ENCODE data around the gene KATNA1.

The KATNA1 gene

DNA sequence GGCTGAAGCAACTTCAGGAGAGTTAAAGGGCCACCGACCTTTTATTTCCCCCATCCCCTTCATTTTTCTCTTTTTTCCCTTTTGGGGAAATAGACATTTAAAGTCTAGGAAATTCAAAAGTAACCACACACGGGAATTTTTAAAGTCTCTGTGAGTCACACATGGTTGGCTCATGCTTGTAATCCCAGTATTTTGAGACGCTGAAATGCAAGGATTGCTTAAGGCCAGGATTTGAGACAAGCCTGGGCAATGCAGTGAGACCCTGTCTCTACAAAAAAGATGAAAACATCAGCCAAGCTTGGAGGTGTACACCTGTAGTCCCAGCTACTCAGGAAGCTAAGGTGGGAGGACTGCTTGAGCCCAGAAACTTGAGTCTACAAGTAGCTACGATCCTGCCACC lies 34.2 kb downstream of the KATNA1 start:
- no peak overlapping the region for H3K4me3 ChIP-seq (ENCODE audit: low read depth, low read length)

DNA sequence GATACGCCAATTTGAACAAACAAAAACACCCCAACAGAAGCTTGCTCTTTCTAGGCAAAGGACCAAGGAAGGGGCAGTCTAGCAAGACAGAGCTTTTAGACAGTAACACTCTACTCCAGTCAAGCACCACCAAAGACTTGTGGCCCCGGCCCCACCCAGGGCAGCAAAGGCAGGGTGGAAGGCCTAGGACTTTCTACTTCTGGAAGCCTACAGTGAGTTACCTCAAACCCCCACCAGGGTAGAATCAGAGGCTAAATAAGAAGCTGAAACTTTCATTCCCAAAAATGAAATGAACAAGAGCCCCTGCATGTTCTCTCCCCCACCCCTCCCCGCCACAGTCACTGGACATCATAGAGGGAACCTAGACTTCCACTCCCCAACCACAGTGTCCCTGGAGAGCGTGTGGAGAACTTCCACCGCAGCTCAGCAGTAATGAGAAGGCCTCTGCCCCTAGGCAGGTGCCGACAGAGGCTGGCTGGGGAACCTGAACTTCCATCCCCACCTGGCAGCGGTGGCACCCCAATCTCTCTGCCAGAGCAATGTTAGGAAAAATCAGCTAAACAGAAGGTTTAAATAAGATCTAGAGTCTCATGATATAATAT lies 40.0 kb downstream of the KATNA1 start:
- no peak overlapping the region for H3K4me3 ChIP-seq (ENCODE audit: low read depth, low read length)

DNA sequence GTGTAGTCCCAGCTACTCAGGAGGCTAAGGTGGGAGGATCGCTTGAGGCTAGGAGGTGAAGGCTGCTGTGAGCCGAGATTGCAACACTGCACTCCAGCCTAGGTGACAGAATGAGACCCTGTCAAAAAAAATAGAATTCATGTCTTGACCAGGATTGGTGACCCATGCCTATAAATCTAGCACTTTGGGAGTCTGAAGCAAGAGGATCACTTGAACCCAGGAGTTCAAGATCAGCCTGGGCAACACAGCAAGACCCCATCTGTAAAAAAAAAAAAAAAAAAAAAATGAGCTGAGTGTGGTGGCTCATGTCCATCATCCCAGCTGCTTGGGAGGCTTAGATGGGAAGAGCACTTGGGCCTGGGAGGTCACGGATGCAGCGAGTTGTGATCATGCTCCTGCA lies 48.0 kb downstream of the KATNA1 start:
- H3K4me3 ChIP-seq (ENCODE audit: low read depth, low read length): no peak overlapping the region

DNA sequence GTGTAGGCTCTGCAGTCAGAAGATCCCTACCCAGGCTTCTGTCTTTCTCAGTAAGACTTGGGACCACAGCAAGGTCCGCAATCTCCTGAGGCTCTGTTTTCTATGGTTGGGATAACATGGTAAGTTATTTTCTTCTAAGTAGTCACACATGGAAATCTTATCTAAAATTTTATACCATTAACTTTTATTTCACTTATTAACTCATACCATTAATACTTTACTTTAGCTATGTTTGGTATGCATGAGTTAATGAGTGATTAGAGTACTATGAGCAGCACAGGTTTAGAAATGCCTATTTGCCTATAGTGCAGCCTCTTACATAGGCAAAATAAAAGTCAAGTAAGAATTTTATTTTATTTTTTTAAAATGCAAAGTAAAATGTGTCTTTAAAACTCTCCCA lies 55.1 kb downstream of the KATNA1 start:
- no peak overlapping the region for H3K4me3 ChIP-seq (ENCODE audit: low read depth, low read length)

DNA sequence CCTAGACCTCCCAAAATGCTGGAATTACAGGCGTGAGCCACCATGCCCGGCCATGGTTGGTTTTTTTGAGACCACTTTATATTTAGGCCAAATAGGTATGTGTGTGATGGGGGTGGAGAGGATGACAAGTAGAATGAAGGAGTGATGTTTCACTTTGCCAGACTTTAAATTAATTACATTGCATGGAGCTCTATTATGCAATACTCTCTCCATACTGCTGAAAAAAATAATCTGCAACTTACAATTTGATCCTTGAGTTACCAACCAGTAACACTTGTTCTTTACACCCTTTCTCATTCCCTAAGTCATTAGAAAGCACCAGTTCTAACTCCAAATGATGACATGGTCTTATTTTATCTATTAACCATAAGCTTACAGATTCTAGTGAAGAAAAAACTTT lies 55.5 kb downstream of the KATNA1 start:
- H3K4me3 ChIP-seq (ENCODE audit: low read depth, low read length): no peak overlapping the region

DNA sequence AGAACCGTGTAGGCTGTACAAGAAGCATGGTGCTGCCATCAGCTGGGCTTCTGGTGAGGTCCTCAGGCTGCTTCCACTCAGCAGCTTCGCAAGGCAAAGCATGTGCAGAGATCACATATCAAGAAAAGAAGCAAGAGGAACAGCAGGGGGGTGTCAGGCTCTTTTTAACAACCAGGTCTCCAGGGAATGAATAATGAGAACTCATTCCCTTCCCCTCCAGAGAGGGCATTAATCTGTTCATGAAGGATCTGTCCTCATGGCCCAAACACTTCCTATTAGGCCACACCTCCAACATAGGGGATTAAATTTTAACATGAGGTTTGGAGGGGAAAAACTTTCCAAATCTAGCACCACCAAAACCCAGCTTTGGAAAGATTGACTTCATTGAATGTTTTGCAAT lies 62.4 kb downstream of the KATNA1 start:
- H3K4me3 ChIP-seq (ENCODE audit: low read depth, low read length): no peak overlapping the region

DNA sequence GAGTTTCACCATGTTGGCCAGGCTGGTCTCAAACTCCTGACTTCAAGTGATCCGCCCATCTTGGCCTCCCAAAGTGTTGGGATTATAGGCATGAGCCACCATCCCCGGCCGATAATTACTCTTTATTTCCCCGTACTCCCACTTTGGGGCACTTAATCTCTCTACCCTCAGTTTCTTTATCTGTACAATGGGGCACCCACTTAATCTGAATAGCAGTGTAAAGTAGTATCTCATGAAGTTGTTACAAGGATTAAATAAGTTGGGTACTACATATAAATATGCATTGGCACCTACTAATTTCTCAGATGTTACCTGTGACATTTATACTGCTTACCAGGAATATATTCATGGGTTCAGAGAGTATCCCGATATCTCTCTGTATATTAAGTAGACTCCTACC lies 67.2 kb downstream of the KATNA1 start:
- H3K4me3 ChIP-seq (ENCODE audit: low read depth, low read length): no peak overlapping the region

DNA sequence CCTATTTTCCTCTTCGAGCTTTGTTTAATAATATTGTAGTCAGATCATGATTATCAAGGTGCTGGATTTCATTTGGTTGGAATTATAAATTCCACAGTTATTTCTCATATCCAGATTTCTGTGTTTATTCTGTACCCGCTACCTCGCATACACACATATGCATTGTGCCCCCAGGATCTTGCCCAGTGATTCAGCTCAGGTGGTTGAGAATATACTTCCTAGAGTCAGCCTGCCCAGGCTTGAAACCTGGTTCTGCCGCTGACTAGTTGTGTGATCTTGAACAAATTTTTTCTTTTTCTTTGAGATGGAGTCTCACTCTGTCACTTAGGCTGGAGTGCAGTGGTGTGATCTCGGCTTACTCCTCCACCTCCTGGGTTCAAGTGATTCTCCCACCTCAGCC lies 67.6 kb downstream of the KATNA1 start:
- no peak overlapping the region for H3K4me3 ChIP-seq (ENCODE audit: low read depth, low read length)

DNA sequence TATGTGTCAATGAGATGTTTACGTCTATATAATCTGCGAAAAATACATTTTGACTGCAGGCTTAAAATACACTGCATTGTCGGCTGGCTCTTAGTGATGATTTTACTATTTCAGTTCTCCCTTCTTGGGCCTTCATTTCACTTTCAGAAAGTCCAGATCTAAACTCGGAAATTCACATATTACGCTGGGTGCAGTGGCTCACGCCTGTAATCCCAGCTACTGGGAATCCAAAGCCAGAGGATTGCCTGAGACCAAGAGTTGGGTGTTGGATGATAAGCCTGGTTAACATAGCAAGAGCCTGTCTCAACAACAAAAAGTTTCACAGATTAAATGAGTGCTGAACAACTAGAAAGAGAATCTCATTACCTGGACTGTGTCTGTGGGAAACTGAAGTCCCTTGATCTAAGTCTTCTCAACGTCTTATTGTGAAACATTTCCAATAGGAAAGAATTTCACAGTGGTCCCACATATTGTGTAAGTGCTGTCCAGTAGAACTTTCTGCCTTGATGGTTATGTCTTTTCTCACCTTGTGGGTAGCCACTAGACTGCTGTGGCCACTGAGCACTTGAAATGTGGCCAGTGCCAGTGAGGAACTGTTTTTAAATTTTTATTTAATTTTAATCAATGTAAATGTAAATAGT lies 80.4 kb downstream of the KATNA1 start:
- no peak overlapping the region for H3K4me3 ChIP-seq (ENCODE audit: low read depth, low read length)

DNA sequence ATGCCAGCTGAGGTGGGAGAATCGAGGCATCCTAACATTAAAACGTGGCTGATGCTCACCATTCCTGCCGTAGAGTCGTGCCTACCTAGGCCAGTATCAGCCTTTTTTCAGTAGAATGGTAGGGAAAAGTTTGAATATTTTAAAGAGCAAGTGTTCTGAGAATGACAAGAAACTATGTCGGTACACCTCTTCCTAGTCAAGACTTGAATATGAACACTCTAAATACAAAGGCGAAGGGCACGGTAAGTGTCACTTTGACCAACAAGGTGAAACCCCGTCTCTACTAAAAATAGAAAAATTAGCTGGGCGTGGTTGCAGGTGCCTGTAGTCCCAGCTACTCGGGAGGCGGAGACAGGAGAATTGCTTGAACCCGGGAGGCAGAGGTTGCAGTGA lies 81.3 kb downstream of the KATNA1 start:
- peak overlapping the region; percentile 94 for H3K4me3 ChIP-seq (ENCODE audit: low read depth, low read length)

DNA sequence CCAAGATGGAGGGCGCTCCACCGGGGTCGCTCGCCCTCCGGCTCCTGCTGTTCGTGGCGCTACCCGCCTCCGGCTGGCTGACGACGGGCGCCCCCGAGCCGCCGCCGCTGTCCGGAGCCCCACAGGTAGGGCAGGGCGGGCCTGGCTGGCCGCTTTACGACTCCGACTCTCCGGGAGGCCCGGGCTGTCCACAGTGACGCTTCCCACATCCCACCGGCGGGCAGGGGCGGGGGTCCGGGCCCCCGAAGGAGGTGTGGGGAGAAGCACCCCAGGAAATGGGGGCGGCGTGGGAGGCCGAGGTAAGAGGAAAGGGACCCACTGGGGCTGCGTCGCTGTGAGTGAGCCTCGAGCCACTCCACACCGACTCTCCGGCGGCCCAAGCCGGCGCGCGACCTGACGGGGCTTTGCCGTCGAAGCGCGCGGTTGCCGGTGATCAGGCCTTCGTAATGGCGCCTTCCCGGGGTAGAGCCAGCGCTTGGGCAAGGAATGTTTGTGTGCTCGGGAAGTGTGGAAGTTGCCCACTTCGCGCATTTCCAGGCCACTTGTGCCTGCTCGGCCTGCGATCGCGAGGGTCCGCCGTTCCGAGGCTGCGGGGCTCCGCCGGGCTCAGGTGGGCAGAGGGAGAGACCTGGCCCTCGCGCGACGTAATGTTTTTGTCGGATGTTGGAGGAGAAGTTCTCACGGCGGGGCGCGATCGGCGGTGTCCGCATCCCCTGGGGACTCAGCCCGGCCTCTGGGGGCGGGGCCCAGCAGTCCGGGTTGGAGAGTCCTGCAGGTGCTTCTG lies 81.9 kb downstream of the KATNA1 start:
- peak overlapping the region; percentile 94 for H3K4me3 ChIP-seq (ENCODE audit: low read depth, low read length)

DNA sequence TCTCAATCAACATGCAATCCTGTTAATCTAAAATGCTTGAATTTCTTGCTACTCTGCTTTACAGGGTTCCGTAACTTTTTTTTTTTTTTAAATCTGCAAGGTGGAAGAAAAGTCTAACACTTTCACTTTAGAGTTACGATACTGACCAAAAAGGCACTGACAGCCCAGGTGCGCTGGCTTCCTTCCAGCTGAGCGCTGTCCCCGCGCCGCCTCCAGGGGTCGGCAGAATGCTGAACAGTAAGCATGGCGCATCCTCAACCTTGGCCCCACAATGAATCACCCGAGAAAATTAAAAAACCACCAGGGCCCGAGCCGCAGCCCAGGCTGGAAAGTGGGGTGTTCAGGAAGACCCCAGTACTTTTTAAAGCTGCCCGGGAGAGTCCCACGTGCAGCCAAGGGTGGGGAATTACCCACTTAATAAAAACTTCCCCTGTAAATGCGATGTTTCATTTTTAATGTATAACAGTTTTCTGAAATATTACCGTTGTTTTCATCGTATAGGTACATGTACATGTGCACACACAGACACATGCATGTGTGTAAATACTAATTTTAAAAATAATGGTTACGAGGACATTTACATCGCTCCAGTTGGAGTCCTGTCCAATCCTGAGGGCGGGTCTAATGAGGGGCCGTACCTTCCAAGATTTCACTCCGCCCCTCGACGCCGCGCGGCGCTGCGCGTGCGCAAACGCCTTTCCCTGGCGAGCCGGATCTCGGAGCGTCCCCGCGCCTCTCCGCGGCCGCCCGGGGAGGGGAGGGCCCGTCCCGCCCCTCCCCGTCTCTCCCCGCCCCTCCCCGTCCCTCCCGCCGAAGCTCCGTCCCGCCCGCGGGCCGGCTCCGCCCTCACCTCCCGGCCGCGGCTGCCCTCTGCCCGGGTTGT lies 82.7 kb downstream of the KATNA1 start, which contains the start of gene GINM1:
Gene GINM1 (plus strand): TSS at position 849 of the 883 bp plus-strand sequence. CDS start 40 bp downstream, outside the sequence.
- peak within 1 kb of the TSS; percentile 94 for H3K4me3 ChIP-seq (ENCODE audit: low read depth, low read length)

DNA sequence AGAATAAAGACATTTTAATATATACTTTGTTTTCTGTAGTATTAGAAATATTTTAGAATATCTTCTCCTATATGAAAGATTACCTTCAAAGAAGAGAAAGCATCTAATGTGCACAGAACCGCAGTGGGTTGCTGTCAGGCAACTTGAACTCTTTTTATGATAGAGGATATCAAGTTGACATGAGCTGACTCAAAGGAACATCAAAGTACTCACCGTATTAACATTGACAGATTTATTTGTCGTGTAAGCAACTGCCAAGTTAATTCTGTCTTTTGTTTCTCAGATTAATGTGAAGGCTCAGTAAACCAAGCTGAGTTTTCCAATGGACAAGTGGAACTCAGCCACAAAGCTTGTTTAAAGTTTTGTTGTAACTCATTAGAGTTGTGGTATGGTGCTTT lies 84.6 kb downstream of the KATNA1 start:
- no peak overlapping the region for H3K4me3 ChIP-seq (ENCODE audit: low read depth, low read length)

DNA sequence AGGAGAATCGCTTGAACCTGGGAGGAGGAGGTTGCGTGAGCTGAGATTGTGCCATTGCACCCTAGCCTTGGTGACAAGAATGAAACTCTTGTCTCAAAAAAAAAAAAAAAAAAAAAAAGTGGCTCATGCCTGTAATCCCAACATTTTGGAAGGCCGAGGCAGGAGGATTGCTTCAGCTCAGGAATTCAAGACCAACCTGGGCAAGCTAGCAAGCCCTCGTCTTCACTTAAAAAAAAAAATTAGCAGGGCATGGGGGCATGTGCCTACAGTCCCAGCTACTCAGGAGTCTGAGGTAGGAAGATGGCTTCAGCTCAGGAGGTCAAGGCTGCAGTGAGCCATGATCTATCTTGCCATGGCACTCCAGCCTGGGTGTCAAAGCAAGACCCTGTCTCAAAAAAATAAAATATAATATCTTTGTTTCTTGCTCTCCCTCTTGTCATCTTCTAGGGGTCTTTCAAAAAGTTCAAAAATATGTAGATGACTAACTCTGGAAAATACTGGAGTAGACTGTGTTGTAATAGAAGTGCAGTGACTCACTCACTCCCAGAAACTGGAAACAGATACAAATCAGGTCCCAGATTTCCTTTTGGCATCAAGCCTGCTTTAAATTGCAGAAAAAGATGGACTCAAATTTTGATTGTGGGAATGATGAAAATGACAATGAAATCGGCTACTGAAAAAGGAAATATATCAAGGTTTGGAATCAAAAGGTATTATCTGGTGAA lies 85.1 kb downstream of the KATNA1 start:
- no peak overlapping the region for H3K4me3 ChIP-seq (ENCODE audit: low read depth, low read length)

DNA sequence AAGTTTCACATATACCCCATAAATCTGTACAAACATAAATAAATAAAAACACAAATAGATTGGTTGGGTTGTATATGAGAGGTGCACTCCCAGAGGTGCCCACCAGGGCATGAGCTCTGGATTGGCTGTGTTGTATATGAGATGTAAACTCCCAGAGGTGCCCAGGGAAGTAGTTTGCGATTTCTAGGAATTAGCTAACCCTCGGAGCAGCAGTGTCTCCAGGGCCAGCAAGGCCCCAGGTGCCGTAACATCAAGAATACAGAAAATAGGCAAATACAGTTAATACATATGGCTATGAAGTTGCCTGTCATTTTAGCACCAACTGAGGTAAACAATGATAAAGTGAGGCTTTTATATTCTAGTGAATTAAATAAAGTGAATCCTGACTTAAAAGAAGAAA lies 87.8 kb downstream of the KATNA1 start:
- no peak overlapping the region for H3K4me3 ChIP-seq (ENCODE audit: low read depth, low read length)

DNA sequence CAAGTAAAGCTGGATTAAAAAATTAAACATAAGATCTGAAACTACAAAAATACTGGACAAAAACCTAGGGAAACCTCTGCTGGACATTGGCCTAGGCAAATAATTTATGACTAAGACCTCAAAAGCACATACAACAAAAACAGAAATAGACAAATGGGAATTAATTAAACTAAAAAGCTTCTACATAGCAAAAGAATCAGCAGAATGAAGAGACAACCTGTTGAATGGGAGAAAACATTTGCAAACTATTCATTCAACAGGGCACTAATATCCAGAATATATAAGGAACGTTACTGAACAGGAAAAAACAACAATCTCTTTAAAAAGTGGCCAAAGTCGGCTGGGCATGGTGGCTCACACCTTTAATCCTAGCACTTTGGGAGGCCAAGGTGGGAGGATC lies 89.1 kb downstream of the KATNA1 start:
- no peak overlapping the region for H3K4me3 ChIP-seq (ENCODE audit: low read depth, low read length)

DNA sequence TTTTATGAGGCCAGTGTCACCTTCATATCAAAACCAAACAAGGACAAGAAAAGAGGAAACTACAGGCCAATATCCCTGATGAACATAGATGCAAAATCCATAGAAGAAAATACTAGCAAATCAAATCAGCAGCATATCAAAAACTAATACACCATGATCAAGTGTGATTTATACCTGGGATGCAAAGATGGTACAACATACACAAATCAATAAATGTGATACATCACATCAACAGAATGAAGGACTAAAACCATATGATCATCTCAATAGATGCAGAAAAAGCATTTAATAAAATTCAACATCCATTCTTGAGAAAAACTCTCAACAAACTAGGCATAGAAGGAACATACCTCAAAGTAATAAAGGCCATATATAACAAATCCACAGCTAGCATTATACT lies 90.5 kb downstream of the KATNA1 start:
- H3K4me3 ChIP-seq (ENCODE audit: low read depth, low read length): no peak overlapping the region

DNA sequence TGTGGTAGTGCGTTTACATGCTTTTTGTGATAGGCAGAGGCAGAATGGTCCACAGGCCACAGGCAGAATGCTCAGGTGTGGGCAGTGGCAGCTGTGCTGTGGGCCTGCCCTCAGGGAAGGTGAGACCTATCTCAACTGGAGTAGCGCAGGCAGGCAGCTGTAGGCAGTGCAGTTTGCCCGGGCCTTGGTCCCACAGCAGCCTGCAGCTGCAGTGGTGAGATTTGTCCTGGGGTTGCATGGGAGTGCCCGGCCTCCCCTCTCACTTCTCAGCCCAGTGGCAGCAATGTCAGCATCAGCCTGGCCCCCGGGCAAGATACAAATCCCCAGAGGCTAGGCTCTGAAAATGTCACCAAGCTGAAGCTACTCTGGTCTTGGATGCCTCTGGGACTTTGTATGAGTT lies 96.6 kb downstream of the KATNA1 start:
- no peak overlapping the region for H3K4me3 ChIP-seq (ENCODE audit: low read depth, low read length)

DNA sequence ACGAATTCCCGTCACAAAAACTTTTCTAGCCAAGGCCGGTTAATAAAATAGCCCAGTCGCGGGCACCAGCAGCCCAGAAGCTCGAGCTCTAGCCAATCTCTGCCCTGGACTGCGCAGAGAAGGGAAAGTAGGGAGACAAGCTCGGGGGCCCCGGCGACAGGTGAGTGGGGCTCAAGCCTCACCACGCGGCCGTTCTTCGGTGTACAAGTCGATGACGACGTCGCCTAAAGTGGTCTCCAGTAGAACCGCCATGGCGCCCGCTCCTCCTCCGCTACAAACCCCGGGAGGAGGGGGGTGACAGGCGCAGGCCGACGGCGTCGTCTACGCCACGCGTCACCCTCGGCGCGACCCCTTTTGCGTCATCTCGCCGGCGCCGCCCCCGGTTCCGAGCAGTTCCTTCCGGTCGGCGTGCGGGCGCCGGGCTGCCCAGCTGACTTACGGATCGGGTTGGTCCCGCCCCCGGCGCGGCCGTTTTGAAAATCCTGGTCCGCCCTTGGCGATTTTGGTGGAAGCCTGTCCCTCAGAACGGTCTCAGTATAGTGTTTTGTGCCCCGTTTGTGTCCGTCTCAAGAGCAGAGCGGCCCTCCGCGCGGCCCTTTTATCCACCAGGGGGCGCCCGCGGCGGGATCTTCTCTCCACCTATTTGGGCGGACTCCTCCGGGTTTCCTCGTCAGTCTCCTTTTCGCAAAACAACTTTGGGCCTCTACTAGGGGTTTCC lies 102.6 kb downstream of the KATNA1 start, which contains the start of gene PPIL4:
Gene PPIL4 (minus strand): TSS at position 290 of the 718 bp plus-strand sequence. CDS start 38 bp downstream, at position 252.
- H3K4me3 ChIP-seq (ENCODE audit: low read depth, low read length): peak within 1 kb of the TSS; percentile 99

DNA sequence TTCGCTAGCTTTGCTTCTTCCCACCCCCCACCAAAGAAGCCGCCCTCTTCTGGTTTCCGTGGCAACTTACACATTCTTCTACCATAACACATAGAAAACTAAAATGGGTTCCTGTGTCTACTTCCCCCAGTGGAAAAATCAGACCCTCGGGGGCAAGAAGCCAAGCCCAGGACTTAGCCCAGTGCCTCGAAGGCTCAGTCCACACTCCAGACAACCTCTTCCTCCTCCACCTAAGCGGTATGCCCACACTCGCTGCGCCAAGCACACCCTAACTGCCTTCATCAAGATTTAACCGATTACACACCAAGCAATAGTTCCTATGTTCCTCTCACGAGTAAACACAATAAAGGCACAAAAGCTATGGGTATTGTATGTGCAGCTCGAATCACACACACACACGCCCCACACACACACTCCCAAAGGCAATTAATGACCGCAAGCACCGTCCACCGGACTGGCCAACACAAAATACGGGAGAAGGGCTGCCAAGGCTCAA lies 103.2 kb downstream of the KATNA1 start:
- H3K4me3 ChIP-seq (ENCODE audit: low read depth, low read length): peak overlapping the region; percentile 99
